Skin epidermis (tissue), 12 donors: Measurements from ENCODE around the gene RRP7A.
"Not testable (repeated sequence)": the region's sequence is repeated elsewhere in the genome, so short reads cannot be mapped to it uniquely, and the experiment has no call there.

Experiments used
- H3K27ac ChIP-seq, 21 experiments: fragments of 200-600 bp; sonication (generic) in 11 of 21; one replicate each; pipeline ENCODE4 v1.5.0; 2020; ENCODE audit warnings: mild to moderate bottlenecking in 3 of 21, inconsistent platforms in 2 of 21, moderate library complexity in 2 of 21
- H3K4me3 ChIP-seq, 7 experiments: fragments of 200-600 bp; sonication (generic) in 2 of 7; one replicate each; pipeline ENCODE4 v1.5.0; 2020; ENCODE audit warnings: inconsistent platforms in 2 of 7, mild to moderate bottlenecking in 2 of 7, moderate library complexity in 1 of 7

The RRP7A gene

GRCh38 chr22:42519525-42520401 lies at the start of gene RRP7A:
Gene RRP7A (minus strand): TSS chr22:42519796. CDS start chr22:42519786, 10 bp downstream.
- H3K4me3 ChIP-seq = peak within 1 kb of the TSS; percentile 66 to 97 (median 89)
- H3K27ac ChIP-seq = peak within 1 kb of the TSS; percentile 44 to 95 (median 88)

- not testable (repeated sequence) for H3K27ac ChIP-seq, H3K4me3 ChIP-seq
Measured at GRCh38 chr22:42567950-42568349, 48.4 kb upstream of the RRP7A start.

GRCh38 chr22:42565956-42566355 lies 46.4 kb upstream of the RRP7A start:
- Histone ChIP-seq H3K27ac (no peak overlapping the region), H3K4me3 (no peak overlapping the region)

- no peak overlapping the region for H3K4me3 ChIP-seq
- no peak overlapping the region for H3K27ac ChIP-seq
Measured at GRCh38 chr22:42564699-42565098, 45.1 kb upstream of the RRP7A start.

GRCh38 chr22:42563943-42564342 lies 44.3 kb upstream of the RRP7A start:
- not testable (repeated sequence) for H3K4me3 ChIP-seq, H3K27ac ChIP-seq

- Histone ChIP-seq H3K27ac (no peak overlapping the region), H3K4me3 (no peak overlapping the region)
Measured at GRCh38 chr22:42562684-42563083, 43.1 kb upstream of the RRP7A start.

- no peak overlapping the region for H3K4me3 ChIP-seq
- H3K27ac ChIP-seq = no peak overlapping the region
Measured at GRCh38 chr22:42562279-42562678, 42.7 kb upstream of the RRP7A start.

- Histone ChIP-seq H3K27ac (no peak overlapping the region), H3K4me3 (no peak overlapping the region)
Measured at GRCh38 chr22:42561856-42562255, 42.3 kb upstream of the RRP7A start.

- no peak overlapping the region for H3K27ac ChIP-seq
- H3K4me3 ChIP-seq = no peak overlapping the region
Measured at GRCh38 chr22:42560781-42561180, 41.2 kb upstream of the RRP7A start.

GRCh38 chr22:42560381-42560780 lies 40.8 kb upstream of the RRP7A start:
- no peak overlapping the region for H3K4me3 ChIP-seq
- no peak overlapping the region for H3K27ac ChIP-seq

GRCh38 chr22:42553475-42554361 lies 34.1 kb upstream of the RRP7A start, which contains the start of gene SERHL2:
Gene SERHL2 (plus strand): TSS chr22:42553956. CDS start chr22:42554021, 65 bp downstream.
- Histone ChIP-seq H3K27ac (peak within 1 kb of the TSS in 10 of 21 experiments; percentile 18 to 74 (median 53)), H3K4me3 (peak within 1 kb of the TSS; percentile 30 to 46 (median 36))

GRCh38 chr22:42552294-42552647 lies 32.7 kb upstream of the RRP7A start:
- H3K4me3 ChIP-seq = not testable (repeated sequence)
- H3K27ac ChIP-seq = peak overlapping the region in 1 of 21 experiments; percentile 47

GRCh38 chr22:42549331-42550060 lies 29.9 kb upstream of the RRP7A start:
- Histone ChIP-seq H3K4me3 (no peak overlapping the region), H3K27ac (no peak overlapping the region)

- no peak overlapping the region for H3K27ac ChIP-seq
- no peak overlapping the region for H3K4me3 ChIP-seq
Measured at GRCh38 chr22:42548597-42549330, 29.2 kb upstream of the RRP7A start.

- not testable (repeated sequence) for H3K27ac ChIP-seq, H3K4me3 ChIP-seq
Measured at GRCh38 chr22:42548126-42548525, 28.5 kb upstream of the RRP7A start.

- H3K27ac ChIP-seq = no peak overlapping the region
Measured at GRCh38 chr22:42547562-42547961, 28.0 kb upstream of the RRP7A start.

GRCh38 chr22:42544686-42545085 lies 25.1 kb upstream of the RRP7A start:
- Histone ChIP-seq H3K27ac (no peak overlapping the region), H3K4me3 (no peak overlapping the region)

More at GRCh38 chr22:42547562-42547961, 28.0 kb upstream of the RRP7A start:
- no peak overlapping the region for H3K4me3 ChIP-seq

- not testable (repeated sequence) for H3K4me3 ChIP-seq
- H3K27ac ChIP-seq = peak overlapping the region in 7 of 21 experiments; percentile 4 to 73 (median 56)
Measured at GRCh38 chr22:42539236-42539771, 19.7 kb upstream of the RRP7A start.
